Midbrain (tissue), 1 donor: ENCODE measurements around the gene FAT1.

Experiments used
- DNase-seq: peaks from one replicate; lab custom pipeline; 2025; lab: John Stamatoyannopoulos, UW

Gene FAT1

DNA sequence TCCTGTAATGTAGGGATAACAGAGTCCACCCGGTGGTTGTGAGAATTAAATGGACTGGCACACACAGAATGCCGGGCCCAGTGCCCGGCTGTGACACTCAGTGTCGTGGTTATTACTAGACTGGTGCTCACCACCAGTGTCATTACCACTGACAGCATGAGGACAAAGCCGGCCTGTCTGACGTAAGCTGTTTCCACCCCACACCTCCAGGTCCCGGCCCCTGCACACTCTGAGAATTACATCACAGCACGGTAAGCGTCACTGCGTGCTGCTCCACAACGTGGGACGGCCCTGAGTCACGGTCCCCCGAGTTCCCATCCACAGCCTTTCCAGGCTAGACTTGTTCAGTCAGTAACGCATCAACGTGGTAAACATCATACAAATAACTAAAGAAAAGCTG is 22.9 kb downstream of the FAT1 start:
- DNase-seq: peak; percentile 35

DNA sequence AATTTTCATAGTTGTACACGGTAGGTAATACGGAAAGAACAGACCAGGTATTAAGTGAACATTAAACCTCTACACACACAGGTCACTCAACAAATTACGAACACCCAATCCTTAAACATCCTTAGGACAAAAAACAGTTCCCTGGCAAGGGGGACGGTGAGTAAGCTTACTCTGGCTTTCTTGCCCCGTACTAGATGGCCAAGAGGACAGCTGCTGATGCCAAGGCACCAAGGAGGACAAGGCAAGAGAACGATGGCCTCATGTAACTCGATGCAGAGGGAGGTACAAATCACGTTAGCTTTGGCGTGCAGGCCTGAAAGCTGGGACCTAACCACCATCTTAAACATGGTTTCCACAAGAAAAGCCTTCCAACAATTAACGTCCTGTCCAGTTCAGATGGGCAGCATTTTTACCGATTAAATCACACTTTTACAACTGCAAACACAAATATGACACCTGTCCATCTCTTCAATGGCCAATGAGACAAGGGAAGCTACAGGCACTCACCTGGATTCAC is 23.7 kb downstream of the FAT1 start:
- DNase-seq: no peak

DNA sequence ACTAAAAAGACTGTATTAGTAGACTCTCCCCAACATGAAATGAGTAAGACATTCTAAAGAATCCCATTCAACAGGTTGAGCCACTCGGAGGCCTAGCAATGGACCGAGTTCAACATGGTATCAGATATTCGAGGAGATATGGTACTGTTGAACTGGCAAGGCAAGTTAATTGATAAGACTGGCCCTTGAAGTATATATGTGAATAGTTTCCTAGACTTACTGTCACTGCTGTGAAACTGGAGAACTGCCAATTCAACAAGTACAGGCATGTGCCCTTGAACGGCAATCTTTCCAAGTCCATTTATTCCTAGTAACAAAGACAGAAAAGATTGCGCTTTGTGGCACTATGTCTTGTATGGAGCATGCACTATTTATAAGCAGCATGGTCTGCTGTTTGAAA is 24.4 kb downstream of the FAT1 start:
- no peak for DNase-seq

DNA sequence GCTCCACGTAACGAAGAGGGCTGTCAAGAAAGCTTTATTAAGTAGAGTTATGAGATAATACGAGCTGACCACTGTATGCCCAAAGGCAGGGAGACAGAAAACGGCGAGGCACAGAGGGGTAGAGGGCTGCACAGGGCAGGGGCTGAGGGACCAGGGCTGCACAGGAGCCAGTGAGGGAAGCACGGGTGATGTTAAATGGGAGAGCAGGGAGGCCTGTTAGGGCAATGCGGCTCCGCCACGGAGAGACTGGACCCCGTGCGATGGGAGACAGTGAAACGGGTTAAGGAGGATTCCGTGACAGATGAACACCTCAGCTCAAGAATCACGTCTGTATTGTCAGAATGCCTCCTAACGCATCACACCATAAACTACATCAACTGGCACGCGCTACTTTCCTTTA is 25.1 kb downstream of the FAT1 start:
- no peak for DNase-seq

DNA sequence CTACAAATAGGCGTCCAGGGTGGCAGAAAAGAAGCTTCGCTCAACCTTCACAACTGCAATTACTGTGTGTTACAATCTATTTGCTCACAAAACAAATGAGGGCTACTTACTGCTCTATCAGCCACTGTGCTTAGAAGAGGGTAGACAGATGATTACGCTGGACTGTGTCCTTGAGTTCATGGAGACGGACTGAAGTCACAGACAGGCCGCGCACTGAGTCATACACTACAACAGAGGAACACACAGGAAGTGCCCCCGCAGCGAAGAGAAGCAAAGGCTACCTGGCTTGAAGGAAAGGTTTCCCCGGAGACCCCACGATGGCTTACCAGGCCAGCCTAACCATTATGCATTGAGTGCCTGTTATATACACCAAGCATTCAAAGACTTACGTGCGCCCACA is 25.6 kb downstream of the FAT1 start:
- no peak for DNase-seq

DNA sequence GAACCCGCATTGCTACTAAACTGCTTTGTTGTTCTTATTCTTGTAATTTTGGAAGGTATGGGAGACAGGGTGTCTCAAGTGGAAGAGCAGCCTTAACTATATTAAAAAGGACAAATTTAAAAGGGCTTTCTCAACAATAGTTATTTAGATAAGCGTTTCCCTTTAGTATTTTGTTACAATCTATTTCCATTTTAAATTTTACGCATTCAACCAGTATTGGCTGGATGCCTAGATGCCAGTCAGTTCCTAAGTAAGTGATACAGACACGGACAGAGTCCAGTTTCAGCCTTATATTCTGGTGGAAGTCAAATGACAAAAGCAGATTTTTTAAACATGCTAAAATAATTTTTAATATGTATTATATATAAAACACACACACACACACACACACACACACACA is 28.3 kb downstream of the FAT1 start:
- no peak for DNase-seq

DNA sequence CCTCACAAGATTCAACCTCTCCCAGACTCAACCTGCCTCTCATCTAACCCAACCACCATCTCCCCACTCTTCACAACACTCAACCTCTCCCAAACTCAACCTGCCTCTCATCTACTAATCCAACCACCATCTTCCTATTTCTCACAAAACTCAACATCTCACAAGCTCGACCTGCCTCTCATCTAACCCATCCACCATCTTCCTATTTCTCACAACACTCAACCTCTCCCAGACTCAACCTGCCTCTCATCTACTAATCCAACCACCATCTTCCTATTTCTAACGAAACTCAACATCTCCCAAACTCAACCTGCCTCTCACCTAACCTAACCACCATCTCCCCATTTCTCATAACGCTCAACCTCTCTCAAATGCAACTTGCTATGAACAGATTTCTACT is 29.8 kb downstream of the FAT1 start:
- no peak for DNase-seq

DNA sequence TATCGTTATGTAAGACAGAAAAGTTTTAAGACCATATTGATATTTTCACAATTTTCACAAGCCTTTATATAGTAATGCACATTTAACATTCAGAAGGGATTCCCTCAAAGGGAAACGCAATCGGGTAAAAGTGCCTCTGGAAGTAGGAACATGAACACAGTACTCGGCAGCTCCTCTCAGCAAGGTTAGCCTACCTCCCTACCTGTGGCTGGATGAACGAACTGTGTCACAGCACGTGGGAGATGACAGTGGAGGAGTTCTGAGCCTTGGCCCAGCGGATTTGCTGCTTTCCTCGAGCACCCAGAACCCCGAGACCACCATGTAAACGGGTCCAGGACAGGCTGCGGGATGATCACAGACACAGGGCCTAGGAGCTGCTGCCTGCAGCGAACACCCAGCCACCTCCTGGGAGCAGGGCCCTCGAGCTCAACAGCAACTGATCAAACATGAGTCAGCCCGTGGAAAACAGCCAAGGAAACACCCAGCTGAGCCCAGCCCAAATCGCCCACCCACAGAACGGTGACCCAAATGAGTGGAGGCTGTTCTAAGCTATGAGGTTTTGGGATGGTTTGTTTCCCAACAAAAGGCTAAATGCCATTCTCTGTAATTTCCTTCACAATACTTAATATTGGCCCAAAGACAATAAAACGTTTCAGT is 30.4 kb downstream of the FAT1 start:
- DNase-seq: no peak

DNA sequence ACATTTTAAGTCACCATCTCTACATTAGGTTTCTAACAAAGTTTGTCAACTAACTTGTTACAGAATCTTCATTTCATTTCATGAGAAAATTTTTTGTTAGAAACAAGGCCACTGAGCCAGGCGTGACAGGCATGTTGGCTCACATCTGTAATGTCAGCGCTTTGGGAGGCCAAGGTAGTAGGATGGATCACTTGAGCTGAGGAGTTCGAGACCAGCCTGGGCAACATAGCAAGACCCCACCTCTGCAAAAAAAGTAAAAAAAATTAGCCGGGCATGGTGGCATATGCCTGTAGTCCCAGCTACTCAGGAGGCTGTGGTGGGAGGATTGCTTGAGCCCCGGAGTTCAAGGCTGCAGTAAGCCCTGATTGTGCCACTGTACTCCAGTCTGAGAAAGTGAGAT is 32.3 kb downstream of the FAT1 start:
- no peak for DNase-seq

DNA sequence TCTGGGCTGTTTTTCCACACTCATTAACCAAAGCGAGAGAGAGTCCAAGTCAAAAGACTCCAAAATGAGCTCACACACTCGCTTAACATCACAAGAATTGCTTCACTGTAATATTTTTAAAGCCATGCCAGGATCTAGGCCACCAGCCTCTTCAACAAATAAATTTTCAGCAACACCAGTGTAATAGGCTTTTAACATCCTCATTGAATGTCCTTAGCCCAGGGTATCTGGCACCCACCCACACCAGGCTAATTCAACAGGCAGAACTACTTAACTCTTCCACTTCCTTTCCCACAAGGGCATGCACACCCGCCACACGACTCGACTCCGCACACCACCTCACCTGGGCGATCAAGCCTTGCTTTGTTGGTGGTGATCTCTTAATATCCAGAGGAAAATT is 34.2 kb downstream of the FAT1 start:
- peak; percentile 16 for DNase-seq

DNA sequence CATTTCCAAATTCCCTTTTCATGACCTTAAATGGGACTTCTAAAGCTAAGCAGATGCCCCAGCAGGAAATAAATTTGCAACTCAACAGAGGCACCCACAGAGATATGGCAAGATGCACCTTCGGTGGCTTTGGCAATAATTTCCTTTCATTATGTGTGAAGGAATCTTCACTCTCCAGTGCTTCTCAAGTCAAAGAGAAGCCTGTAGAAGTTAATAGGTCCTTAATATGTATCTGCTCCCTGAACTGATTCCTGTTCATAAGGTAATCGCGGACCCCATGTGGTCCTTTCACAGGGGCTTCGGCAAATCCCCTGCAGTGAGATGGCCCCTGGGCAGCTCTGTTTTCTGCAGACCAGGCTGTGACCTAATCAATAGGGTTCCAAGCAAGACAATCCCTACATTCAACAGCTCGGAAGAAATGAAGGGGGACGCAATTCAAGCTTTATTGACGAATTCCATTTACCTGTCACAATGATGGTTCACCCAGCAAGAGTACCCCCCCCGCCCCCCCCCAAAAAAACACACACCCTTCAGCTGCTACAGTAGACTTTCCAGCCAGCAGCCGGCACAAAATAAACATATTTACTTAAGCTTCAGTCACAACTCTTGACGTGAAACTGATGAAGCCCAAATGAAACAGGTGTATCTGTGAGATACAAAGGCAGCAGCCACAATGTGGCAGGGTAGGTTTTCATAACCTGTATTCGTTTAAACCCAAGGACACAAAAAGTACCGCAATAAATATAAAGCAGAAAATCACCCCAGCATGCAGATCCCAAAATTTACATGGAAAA is 35.3 kb downstream of the FAT1 start:
- DNase-seq: no peak

DNA sequence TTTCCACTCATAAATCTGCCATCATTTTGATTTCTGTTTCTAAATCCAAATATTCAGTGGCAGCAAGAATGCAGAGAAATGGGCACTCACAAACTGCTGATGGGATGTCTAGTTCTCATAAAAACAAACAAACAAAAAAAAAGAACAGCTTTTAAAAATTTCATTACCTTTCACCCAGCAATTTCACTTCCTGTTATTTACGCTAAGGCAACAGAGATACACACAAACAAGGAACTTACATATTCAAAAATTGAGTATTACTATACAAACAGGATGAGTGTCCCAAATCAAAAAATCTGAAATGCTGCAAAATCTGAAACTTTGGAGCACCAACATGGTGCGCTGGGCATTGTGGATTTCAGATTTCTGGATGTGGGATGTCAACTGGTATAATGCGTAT is 36.4 kb downstream of the FAT1 start:
- DNase-seq: no peak

DNA sequence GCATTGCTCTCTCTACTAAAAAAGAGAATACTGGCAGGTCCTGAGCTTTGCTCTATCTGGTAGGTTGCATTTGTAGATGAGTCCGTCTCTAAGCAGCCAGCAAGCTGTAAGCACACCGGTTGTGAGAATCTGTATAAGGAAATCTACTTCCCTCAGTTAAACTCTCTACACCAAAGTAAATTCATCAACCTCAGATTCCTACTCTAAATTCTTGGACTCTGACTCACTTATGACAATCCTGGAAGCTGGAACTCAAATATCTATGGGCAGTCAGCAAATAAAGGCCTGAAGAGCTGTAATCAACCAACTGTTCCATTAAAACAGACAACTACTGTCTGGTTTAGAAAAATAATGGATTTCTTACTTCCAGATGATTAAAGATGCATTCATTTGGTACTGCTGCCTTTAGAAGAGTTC is 37.9 kb downstream of the FAT1 start:
- DNase-seq: no peak

DNA sequence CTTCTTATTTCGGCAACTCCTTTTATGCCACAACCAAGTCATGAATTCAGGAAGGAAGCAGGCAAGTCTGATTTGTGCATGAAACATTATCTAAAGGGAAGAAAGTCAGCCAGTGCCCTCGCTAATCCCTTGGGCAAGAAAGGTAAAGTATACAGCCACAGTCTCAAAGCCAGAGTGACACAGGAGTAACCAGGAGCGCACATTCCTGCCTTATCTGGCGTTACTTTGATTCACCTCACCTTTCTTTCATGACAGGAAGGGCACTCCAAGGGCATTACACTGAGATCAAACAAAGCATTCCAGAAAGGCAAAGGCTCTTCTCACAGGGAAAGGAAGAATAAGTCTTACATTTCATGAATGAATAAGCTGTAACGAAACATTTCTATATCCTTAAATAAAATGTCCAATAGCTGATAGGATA is 38.8 kb downstream of the FAT1 start:
- DNase-seq: no peak

DNA sequence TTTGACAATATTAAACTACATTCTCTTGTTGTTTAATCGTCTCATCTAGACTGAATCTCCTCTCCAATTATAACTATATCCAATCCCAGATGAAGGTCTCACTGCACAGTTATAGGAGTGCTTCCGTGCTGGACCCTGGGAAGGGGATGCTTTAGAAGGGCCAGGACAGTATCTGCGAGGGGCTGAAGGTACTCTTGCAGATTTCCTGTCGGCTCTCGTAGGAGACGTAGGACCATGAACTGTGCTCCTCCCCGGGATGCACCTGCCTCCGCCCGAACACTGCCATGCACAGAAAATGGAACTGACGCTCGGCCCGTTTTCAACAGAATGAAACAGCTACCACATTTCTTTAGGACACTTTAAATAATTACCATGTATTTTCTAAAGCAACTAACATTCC is 39.4 kb downstream of the FAT1 start:
- no peak for DNase-seq

DNA sequence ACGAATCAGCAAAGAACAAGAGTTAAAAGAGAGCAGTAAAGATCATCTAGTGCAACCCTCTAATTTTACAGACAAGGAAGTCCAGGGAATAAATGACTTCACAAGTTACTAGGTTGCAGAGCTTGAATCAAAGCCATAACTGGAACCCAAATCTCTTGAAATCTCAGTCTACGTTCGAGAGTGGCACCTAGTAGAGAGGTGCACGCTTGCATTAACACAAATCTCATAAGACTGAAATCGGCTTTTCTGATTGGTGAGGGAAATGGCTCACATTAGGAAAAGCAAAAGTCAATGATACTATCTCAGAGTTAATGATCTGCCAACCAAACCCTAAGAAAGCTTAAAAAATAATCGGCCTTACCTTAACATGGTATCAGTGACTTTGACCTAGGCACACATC is 43.0 kb downstream of the FAT1 start:
- DNase-seq: no peak

DNA sequence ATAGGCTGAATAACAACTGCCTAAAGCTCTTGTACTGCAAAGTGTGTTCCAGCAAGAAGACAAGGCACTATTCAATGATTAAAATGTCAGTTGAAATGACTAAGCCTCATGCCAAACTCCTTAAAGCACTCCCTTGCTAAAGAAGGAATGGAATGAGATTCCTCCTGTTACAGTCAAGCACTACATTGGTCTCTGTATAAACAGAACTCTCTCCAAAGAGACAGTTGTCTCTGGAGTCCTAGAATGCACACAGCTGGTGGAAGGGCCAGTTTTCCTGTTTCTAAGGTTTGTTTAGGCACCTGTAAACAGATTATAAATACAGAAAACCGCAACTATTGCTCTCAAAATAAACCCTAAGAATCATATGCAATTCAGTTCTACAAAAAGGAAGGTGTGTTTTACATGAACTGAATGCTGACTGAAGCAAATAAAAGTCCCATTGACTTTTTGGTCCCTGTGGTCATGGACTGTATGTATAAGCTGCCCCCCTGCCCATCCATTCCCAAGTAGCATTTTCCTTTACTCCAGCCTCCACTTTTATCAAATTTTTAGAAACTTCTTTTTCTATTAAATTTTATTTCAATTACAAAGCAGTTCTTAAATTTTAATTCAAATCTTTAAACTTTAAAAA is 47.0 kb downstream of the FAT1 start:
- DNase-seq: no peak

DNA sequence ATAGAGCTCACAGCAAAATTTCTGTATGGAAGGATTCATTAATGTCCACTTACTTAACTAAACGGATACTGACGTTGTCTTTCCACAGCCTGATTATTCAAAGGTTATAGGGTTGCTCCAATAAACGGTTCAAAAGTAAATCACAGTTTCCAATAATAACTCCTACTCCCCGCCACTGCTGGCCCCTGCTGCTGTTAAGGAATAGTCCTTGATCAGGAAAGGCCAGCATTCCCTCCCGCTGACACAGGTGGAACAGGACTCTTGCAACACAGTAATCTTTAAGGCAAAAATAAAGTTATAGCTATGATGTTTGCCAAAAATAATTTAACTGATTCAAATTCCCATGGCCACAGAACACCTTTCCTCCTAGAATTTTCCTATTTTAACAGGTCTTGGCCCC is 53.9 kb downstream of the FAT1 start:
- no peak for DNase-seq

DNA sequence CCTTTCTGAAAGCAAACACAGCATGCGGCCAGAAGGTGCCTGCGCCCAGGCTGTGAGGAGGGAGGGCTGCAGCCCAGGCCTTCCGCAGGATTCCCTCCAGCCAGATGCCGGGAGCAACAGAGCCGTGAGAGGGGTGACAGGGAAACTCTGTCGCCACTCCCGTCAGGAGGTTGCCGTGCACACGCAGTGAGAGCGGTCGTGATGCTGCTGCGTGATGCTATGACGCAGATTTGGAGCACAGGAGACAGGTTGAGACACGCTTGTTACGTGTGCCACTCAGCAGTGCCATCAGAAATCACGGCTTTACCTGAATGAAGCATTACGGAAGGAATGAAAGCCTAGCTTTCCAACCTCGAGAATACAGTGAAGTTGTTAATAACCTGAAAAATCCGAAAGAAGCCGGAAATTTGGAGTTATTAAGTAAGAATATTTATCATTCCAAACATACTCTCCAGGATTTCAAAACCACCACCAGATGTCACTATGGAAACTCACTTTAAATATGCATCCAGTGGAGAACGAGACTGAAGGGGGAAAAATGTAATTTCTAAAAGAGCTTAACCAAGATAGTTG is 54.4 kb downstream of the FAT1 start:
- peak; percentile 59 for DNase-seq

DNA sequence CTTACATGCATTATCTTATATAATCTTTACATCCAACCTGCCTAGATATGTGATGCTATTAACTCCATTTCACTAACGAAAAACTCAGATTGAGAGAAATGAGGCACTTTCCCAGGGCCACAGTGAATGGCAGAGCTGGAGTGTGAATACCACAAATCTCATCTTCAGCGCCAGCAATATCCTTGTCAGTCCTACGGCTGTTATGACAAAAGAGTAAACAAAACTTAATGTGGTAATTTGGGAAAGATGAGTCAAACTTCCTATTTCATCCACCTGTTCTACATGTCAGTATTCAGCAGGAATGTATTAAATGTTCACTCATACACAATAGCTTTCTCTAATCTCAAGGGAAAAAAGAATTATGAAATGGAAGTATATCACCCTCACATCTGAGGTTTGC is 56.9 kb downstream of the FAT1 start:
- DNase-seq: no peak

DNA sequence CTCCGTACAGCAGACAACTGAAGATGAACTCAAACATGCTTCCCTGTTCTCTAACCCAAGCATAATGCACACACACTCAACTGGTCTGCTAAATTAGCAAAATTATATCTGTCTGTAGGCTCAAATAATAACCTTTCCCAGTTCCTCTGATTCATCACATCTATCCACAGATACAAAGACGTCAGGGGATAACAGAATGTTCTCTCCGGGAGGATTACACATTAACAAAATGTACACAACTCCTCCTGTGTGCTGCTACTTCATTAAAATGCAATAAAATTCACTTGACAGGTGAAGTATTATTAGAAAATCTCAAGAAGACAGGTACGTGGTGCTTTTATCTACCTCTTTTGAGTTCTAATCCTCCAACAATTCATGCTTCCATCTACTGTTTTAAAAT is 57.4 kb downstream of the FAT1 start:
- DNase-seq: no peak

DNA sequence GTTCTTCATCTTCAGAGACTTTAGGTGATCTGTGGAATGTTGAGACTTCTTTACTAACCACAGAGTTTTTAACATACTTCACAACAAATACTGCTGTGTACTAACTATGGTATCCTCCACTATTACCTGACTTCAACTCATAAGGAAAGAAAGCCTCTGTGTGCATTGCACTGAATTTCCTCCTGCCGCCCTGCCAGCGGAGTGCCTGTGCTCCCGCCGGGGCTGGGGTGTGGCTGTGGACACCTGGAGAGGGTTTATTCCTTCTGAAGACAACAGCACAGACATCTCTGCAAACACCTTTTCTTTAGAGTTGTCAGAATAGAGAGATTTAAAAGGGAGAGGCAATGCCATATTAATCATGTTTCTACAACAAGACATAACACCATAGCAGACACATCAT is 63.3 kb downstream of the FAT1 start:
- DNase-seq: no peak

DNA sequence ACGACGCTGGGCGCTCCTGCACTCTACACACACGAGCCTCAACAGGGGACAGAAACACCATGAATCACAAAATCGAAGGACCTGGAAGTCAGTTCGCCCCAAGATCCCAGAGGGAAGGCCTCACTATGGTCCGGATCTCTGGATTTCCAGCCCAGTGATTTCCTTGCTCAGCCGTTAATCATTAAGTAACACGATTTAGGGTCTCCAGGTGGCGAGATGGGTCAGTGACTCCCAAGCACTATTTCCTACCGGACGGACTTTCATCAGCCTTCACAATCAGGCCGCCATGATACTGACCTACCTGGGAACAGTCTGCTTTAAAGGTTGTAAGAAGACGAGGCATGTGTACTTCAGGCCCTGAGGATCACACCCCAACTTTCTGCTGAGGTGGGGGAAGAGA is 63.7 kb downstream of the FAT1 start:
- no peak for DNase-seq
